HG02943 (cell line): Measurements from ENCODE around the gene PXMP2.

ENCODE experiments used
- ATAC-seq: cut with Tn5 transposase; IDR thresholded peaks from one replicate; pipeline ENCODE4 v1.9.1; 2021; ENCODE audit warnings: mild to moderate bottlenecking, low read depth, moderate library complexity; ENCODE audit not compliant: unreplicated experiment

The PXMP2 gene

DNA sequence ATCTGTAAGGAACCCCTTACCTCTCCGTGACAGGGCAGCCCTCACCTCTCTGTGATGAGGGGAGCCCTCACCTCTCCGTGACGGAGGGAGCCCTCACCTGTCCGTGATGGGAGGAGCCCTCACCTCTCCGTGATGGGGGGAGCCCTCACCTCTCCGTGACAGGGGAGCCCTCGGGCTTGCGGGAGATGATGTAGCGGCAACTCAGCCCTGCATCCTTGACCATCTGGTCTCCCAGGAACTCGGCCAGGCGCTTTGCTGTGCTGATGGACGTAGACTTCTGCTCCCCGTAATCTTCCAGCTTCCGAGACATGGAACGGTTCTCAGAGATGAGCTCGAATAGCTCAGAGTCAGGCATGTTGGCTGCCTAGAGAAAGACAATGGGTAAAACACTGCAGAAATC, 28.2 kb upstream of the PXMP2 start:
- ATAC-seq = no peak

DNA sequence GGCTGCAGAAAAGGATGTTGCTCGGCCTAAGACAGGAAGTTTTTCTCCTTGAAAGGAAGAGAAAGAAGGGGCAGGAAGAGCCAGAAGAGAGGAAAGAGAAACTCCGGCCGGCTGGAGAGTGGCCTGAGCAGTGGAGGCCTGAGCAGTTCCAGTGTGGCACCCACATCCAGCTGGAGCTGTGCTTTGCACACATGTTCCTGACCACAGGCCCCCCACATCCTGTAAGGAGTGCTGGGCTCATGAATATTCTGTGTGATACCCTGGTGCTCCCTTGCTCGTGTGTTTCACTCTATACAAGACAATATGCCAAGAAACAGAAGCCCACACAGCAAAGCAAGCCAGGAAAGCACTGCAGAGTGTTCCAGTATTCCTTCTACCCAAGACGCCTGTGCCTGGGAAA, 27.3 kb upstream of the PXMP2 start:
- ATAC-seq = no peak

DNA sequence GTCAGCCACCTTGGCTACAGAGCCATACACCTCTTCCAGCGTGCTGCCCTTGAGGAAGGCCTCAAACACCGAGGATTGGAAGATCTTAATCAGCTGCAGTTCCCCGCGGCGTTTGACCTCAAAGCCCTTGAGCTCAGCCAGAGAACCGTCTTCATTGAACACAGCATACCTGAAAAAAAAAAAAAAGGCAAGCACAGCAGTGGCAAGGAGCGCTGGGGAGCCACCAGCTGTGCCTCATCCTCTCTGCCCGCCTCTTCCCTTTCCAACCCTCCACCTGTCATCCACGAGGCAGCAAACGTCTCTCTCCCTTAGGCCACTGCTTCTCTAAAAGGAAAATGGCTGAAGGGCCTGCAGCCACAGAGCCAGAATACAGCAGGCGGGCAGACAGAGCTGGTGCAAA, 26.4 kb upstream of the PXMP2 start:
- ATAC-seq = no peak

DNA sequence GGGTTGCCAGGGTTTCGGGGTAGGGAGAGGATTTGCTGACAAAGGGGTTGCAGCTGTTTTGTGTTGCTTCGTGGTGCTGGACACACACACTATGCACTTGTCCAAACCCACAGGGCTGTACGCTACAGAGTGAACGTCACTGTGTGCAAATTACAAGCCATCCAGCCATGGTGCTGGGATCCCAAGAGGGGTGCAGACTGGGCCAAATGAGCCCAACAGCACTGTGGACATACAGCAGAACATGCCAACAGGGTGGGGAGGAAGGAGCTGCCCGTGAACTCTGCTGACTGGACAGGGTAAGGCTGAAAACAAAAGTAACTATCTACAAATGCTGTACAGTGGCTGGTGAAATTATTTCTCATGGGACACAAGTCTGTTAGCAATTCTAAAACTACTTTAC, 25.4 kb upstream of the PXMP2 start:
- no peak for ATAC-seq

DNA sequence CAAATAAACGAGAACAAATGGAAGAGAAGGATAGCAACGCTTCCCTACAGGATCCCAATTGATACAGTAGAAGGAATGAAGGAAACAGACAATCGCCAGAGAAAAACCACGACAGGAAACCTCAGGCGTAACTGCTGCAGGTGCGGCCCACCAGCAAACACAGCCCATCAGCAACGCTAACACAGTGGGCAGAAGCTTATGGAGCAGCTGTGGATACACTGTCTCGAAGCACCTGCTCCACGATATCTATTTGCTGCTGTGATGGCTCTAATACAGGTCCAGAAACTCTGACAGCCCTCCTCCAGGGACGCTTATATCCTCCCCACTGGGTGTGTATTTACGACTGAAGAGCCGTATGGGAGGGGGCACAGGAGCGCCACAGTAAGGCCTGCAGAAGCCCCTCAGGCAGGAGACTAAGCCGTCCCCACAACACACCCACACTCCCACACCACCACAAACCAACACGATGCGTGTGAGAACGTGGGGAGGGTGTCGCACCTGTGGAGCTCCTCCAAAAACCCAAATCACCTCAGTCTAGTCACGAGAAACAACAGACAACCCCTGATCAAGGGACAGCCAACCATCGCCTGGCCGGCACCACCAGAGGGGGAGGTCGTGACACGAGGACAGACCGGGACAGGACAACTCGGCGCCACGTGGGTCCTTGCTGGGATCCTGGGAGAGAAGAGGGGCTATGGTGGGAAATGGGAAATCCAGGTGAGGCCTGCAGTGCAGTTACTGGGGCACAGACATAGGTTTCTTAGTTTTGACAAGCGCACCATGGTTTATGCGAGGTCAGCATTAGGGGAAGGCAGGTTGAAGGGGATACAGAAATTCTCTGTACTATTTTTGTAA, 24.3 kb upstream of the PXMP2 start:
- ATAC-seq = no peak

DNA sequence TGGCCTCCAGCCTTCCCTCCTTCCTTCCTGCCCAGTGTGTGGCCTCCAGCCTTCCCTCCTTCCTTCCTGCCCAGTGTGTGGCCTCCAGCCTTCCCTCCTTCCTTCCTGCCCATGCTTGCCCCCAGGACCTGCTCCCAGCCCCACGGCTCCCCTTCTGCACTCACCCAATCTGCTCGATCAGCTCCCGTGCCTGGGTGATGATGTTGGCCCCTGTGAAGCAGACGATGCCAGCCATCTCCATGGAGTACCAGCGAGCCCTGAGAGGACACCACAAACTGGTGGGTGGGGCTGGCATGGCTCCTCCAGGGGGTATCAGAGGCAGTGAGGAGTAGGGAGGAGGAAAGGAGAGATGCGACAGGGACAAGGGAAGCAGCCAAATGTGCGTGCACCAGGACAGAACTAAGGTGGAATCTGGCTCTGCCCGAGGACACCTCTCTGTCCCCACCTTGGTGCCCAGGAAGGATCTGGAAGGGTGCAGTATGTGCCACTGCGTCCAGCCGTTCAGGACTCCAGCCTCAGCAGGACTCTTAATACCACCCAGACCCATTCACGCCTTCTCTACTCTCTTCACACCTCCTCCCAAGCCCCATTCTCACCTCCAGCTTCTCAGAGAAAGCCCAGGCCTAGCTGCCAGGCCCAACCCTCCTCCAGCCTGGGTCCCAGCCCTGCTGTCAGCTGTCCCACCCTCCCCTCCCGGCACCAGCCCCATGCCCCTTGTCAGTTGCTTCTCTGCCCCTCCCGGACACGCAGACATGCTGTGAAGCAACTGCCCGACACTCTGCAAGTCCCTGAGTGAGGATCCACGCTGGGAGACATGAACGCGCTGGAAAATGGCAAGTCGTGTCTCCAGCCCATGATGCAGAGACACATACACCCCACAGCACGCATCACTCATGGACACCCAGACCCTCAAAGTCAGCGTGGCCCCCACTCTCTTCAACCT, 22.9 kb upstream of the PXMP2 start:
- ATAC-seq = no peak

DNA sequence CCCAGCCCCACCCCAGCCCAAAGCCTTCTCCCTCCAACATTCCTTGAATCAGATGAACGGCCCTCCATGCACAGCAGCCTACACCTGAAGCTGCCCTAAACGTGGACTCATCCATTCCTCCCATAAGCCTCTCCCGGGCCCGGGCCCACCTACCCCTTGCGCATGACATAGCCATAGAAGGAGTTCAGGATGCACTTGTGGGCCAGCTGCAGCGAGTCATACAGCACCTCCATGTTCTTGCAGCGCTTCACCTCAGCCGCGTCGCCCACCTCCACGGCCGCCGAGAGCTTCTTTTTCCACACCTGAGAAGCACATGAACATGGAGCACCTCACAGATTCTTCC, 22.3 kb upstream of the PXMP2 start:
- no peak for ATAC-seq

DNA sequence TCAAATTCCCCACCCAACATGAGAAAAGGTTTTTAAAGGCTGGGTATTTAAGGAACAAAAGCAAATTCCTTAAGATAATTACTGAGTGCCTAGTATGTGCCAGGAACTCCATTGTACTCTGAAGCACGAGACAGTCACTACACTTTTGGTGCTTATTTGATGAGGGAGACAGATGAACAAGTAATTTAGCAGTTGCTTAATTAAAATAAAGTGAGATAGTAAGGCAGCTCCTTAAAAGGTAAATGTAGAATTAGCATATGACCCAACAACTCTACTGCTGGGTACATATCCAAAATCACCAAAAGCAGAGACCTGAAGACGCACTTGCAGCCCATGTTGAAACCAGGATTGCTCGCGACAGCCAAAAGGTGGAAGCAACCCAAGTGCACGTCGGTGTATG, 21.6 kb upstream of the PXMP2 start:
- no peak for ATAC-seq

DNA sequence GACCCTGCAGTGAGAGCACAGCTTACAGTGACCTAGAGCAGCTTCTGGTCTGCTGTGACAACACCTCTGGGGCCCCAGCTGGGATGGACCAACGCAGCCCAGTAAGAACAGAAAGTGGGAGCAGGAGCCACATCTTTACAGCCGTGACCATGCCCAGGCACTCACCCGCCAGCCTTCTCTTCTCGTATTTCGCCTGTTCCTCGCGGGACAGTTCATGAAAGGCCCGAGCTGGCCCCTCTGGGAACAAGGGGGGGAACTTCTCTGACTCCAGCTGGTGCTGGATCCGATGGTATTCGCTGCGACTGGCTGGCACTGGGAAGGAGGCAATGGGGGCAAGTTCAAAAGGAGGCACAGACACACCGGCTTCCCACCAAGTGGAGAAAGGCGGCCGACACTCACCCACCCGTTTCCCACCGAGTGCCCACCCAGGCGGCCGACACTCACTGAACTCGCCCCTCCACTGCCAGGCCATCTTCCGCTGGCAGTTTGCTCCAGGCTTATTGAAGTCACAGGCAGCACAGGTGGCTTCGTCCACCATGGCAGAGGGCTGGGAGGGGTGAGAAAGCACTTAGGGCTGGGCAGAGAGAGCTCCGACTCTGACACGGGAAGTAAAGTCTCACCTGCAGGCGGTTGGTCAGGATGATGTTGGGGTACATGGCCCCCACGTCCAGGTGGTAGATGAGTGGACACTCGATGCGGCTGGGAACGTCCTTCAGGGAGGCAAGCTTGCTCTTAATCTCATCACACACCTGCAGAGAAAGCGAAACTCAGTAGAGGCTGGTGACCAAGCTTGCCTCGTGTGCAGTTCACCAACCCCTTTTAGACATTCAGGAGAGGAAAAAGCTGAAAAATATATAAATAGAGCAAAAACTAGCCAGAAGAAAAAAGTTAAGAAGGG, 18.9 kb upstream of the PXMP2 start:
- ATAC-seq = no peak

DNA sequence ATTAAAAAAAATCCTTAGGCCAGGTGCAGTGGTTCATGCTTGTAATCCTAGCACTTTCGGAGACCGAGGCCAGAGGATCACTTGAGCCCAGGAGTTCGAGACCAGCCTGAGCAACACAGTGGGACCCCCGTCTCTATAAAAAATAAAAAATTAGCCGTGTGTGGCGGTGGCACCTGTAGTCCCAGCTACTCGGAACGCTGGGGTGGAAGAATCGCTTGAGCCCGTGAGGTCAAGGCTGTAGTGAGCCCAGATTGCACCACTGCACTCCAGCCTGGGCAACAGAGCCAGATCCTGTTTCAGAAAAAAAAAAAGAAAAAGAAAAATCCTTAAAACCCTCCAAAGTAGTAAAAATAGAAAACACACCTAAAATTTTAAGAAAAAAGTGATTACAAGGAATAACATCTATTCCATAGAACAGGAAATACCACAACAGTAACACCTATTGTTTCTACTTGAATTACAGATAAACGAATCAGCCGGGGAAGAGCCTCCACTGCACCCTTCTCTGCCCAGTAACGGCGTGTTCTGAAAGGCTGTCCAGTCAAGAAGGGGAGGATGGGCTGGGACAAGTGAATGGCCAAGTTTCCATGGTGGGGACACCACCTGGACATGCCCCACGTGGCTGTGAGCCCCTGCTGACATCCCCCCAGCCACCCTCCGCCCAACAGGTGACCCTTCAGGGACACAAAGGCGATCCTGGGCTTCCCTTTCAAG, 18.1 kb upstream of the PXMP2 start:
- no peak for ATAC-seq

DNA sequence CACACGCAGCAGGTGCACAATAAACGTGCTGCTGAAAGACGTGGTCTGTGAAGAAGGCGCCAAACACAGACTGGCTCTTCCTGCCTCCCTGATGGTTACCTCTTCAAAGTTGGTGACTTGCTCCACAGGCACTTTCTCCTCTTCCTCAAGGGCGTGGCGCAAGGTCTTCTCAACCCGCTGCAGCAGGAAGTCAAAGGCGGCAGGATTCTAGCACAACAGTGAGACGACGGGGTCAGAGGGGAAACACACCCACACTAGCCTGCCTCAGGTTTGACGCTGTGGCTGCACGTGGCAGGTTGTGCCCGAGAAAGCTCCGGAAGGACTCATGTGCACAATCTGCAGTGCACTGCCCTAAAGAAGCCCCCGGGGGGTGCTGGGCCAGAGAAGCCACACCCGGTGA, 15.3 kb upstream of the PXMP2 start:
- no peak for ATAC-seq

DNA sequence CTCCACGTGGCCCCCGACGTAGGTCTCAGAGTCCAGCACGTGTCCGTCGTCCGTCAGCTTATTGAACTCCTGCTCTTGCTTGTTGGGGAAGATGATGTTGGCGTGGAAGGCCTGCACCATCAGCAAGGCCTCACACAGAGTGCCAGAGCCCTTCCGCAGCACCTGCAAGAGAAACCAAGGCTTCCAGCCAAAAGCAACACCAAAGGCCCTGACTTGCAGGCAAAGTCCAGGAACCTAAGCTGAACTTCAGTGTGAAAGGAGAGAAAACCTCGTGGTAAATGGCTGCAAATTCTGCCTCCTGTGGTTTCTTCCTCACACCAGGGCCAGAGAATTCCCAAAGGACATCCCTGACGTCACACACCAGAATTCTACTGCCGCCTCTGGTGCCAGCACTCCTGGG, 14.7 kb upstream of the PXMP2 start:
- no peak for ATAC-seq

DNA sequence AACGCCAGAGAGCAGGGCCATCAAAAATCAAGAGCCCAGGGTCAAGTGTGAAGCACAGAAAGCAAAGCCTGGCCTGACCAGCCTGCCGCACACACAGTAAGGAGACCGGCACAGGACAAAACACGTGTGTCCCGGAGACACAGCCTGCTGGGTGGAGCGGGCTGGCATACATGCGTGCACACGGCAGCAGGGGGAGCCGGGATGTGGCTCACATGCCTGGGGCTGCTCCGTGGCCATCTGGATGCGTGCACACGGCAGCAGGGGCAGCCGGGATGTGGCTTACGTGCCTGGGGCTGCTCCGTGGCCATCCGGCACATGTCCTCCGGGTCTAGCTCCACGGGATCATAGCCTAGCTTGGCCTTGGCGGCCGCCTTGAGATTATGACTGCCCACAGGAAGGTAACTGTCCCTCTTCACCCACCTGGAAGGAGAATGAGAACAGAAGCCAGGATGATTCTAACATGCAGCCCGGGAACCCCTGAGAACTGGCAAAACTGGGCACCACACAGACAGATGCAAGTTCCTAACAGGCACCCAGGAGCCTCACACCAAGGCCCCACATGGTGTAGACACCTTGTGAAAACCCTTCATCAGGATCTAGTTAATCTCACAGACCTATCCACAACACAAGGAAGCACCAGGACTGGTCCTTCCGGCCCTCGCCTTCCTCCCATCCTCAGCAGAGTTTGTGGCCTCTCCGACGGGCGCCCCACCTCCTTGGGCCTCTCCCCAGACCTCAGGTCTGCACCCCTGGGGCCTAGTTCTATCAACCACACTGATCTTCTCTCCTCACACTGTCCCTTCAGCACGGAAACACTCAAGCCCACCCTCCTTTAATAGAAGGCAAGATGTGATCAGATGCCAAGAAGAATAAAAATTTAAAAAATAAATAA, 13.9 kb upstream of the PXMP2 start:
- no peak for ATAC-seq

DNA sequence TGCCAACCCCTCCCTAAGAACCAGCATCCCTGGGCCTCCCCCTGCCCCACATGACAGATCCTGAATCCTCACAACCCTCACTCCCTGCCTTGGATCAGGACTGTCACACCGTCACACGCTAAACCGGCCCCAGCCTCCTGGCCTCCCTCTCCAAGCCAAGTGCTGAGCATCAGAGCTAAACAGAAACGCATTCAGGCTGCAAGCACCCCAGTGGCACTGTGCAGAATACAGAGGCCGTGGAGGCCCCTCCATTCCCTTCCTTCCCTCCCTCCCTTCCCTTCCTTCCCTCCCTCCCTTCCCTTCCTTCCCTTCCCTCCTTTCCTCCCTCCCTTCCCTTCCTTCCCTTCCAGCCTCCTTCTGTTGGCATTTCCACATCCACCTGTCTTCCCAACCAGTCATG, 12.8 kb upstream of the PXMP2 start:
- no peak for ATAC-seq

DNA sequence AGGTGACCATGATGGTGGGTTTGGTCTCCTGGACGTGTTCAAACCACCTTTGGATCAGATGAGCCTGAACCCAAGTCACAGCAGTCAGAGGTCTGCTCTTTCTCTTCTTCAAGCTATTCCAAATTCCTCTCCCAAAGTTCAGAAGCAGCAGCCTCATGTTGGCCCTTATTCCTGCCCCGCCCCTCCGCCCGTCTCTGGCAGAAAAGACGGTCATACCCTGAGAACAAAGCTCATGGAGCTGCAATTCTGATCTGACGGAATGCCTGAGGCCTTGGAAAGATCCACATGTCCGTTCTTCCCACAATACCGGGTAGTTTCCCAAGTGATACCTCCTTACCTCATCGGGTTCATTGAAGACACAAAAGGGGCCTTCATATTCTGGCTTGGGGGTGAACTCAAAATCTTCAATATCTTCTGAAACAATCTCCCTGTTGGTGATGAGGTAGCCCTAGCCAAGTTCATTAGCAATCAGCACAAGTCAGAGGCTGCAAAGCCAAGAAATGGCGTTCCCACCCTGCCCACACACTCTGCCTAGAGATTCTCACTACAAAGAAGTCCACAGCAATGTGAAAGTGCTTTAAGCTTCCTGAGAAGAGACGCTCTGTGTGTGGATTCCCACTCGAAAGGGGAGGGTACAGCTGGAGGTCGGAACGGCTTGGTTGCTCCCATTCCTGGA, 11.5 kb upstream of the PXMP2 start:
- no peak for ATAC-seq

DNA sequence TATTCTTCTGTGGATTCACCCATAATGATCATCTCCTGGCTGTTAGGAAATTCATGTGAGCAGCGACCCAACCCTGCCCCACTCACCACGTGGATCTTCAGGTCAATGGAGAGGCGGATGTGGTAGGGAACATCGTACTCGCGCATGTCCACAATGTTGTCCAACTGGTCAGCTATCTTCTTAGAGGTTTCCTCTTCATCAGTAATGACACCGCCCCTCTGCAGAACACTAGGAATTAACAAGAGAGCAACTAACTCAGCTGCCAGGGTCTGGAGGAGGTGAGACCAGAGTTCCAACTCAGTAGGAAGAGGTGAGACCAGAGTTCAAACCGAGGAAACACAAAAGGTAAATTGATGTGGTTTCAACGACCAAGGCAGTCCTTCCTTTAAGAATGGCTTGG, 9.9 kb upstream of the PXMP2 start:
- no peak for ATAC-seq

DNA sequence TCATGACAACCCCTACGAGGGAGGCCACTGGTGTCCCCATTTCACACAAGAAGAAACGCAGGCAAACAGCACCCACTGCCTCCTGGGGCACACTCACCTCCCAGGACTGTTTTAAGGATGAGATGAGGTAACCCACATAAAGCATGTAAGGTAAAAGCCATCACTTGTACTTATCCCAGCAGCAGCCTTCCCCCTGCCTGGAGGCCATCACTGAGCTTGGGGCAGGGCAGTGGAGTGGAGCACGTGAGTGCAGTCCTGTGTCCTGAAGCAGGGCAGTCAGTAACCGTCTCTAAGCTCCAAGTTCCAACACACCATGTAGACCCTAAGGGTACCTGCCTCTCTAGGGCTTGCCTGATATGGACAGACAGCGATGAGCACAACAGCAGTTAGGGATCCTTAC, 2.0 kb upstream of the PXMP2 start:
- ATAC-seq = no peak

DNA sequence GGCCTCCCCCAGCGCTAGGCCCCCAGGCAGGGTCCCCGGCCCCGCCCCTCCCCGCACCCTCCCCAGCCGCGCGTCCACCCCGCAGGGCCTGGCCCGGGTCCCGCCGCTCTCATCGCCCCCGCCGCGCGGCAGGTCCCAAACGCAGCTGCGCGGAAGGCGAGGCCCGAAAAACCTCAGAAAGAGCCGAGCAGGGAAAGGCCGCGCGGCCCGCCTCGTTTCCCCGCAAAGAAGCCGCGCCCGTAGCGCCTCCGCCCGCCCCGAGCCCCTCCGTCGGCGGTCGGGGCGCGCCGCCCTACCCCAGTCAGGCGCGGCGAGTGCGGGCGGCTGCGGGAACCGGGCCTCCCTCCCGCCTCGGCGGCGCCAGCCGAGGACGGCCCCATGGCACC, 569 bp upstream of the PXMP2 start:
- peak; percentile 26 for ATAC-seq

DNA sequence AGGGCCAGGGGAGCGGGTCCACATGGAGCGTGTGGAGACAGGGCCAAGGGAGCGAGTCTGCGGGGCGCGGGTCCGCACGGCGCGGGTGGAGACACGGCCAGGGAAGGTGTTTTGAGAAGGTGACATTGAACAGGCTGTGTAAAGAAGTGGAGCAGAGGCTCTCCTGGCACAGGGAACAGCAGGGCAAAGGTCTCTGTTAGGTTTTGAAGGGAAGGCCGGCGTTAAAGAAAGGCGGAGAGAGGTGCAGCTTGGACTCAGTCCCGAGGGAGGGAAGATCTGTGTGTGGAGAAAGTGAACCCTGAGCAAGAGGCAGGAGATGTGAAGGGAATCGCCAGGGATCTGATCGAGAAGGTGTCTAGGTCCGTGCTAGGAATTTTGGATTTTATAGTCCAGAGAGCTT, 1.8 kb downstream of the PXMP2 start:
- ATAC-seq = no peak
